GM12878 (cell line): ENCODE data around the gene YY1. TPM values are rescaled to one million over a fixed set of nuclear protein-coding genes. Genes with fewer than 3 reads are reported as not detected.

Experiments used
- ATAC-seq: fragments of 200-7000 bp; cut with Tn5 transposase; 3 replicates; pipeline ENCODE4 v1.9.1; 2020; ENCODE audit warnings: mild to moderate bottlenecking, moderate library complexity
- BruUV-seq: library from RNA; stranded (reverse); fragments of 400-500 nt; replicated peaks from 2 replicates; lab custom pipeline; 2021; lab: Mats Ljungman, UMichigan
- CTCF ChIA-PET: fragments of 300-600 bp; sonication (Branson Sonifier 250); formaldehyde crosslinking; extraction: SDS; loops from one replicate; lab custom pipeline; 2021; ENCODE audit warnings: inconsistent platforms; lab: Yijun Ruan, JAX
- POLR2A ChIA-PET: fragments of 350-600 bp; formaldehyde crosslinking; extraction: SDS; loops from one replicate; lab custom pipeline; 2021; ENCODE audit warnings: inconsistent platforms; lab: Charles Lee
- RAD21 ChIA-PET: fragments of 300-600 bp; sonication (Branson Sonifier 250); formaldehyde crosslinking; loops from one replicate; lab custom pipeline; 2023; ENCODE audit warnings: antibody characterized with exemption; ENCODE audit not compliant: unreplicated experiment; lab: Charles Lee
- SMC1A ChIA-PET: fragments of 300-600 bp; sonication (Branson Sonifier 250); formaldehyde crosslinking; loops from one replicate; lab custom pipeline; 2023; ENCODE audit not compliant: unreplicated experiment, uncharacterized antibody; lab: Charles Lee
- DNase-seq: peaks from one replicate; pipeline ENCODE4 v3.0.0-alpha.2; 2011; ENCODE audit warnings: low read depth, low spot score
- FAIRE-seq: peaks from 3 replicates; lab custom pipeline; 2011; peaks lifted over from hg19 to GRCh38; lab: Jason Lieb, UNC
- H2AFZ ChIP-seq: 2 replicates; pipeline ENCODE4 v1.6.0; 2011; ENCODE audit warnings: low read depth, low read length, control low read depth; ENCODE audit not compliant: control insufficient read depth
- H3K27ac ChIP-seq: 2 replicates; pipeline ENCODE4 v1.5.1; 2011; ENCODE audit warnings: control low read depth; ENCODE audit not compliant: control insufficient read depth, insufficient read depth
- H3K27me3 ChIP-seq, 2 experiments: replicated peaks in 1 of 2; 2 replicates each; pipeline versions ENCODE4 v1.6.0 to v1.6.1; 2011; ENCODE audit warnings: low read length in 1 of 2; ENCODE audit not compliant: control insufficient read depth in 2 of 2, insufficient read depth in 2 of 2
- H3K36me3 ChIP-seq, 2 experiments: 2 replicates each; pipeline ENCODE4 v1.5.1; 2011; ENCODE audit warnings: low read length in 1 of 2; ENCODE audit not compliant: control insufficient read depth in 2 of 2, insufficient read depth in 2 of 2
- H3K4me1 ChIP-seq: 2 replicates; pipeline ENCODE4 v1.6.1; 2011; ENCODE audit warnings: mild to moderate bottlenecking, low read length, moderate library complexity, mixed read lengths; ENCODE audit not compliant: control insufficient read depth, insufficient read depth
- H3K4me2 ChIP-seq: 2 replicates; pipeline ENCODE4 v1.6.0; 2011; ENCODE audit warnings: control low read depth; ENCODE audit not compliant: control insufficient read depth, insufficient read depth
- H3K4me3 ChIP-seq: fragments of 200-600 bp; sonication (generic); 2 replicates; pipeline ENCODE4 v1.5.1; 2016
- H3K79me2 ChIP-seq: 2 replicates; pipeline ENCODE4 v1.6.0; 2011; ENCODE audit warnings: low read length; ENCODE audit not compliant: control insufficient read depth, insufficient read depth
- H3K9ac ChIP-seq: 2 replicates; pipeline ENCODE4 v1.8.0; 2011; ENCODE audit warnings: low read length, control low read depth, mixed read lengths; ENCODE audit not compliant: control insufficient read depth, insufficient read depth
- H3K9me3 ChIP-seq: replicated peaks from 3 replicates; pipeline ENCODE4 v1.5.1; 2011; ENCODE audit warnings: mild to moderate bottlenecking, low read length; ENCODE audit not compliant: control insufficient read depth, insufficient read depth
- H4K20me1 ChIP-seq: 2 replicates; pipeline ENCODE4 v1.6.0; 2011; ENCODE audit not compliant: control insufficient read depth, insufficient read depth
- FOXK2 ChIP-seq: fragments of 450-650 bp; IDR thresholded peaks from 2 replicates; pipeline ENCODE4 v1.6.1; 2017; ENCODE audit warnings: mild to moderate bottlenecking, moderate library complexity
- IKZF1 ChIP-seq: fragments of 450-650 bp; conservative IDR thresholded peaks from 2 replicates; pipeline ENCODE4 v1.6.1; 2017; ENCODE audit warnings: antibody characterized with exemption, mild to moderate bottlenecking
- IKZF2 ChIP-seq, 2 experiments: fragments of 450-650 bp; IDR thresholded peaks; 2 replicates each; pipeline ENCODE4 v1.6.1; 2017; ENCODE audit warnings: mild to moderate bottlenecking in 2 of 2, moderate library complexity in 2 of 2
- MLLT1 ChIP-seq: fragments of 450-650 bp; IDR thresholded peaks from 2 replicates; pipeline ENCODE4 v1.6.1; 2016; ENCODE audit warnings: mild to moderate bottlenecking
- NFIC ChIP-seq: IDR thresholded peaks from 2 replicates; pipeline ENCODE4 v1.6.1; 2012; ENCODE audit warnings: low read depth, mild to moderate bottlenecking, inconsistent platforms, low read length, moderate library complexity
- NFYB ChIP-seq: IDR thresholded peaks from 2 replicates; pipeline ENCODE4 v1.6.1; 2011; ENCODE audit warnings: low read depth, mild to moderate bottlenecking, low read length, improper control_type of control experiment, moderate library complexity; ENCODE audit not compliant: insufficient read depth
- NR2C2 ChIP-seq: IDR thresholded peaks from 2 replicates; pipeline ENCODE4 v1.6.1; 2011; ENCODE audit warnings: borderline replicate concordance, low read depth; ENCODE audit not compliant: control insufficient read depth, insufficient read length
- PML ChIP-seq: IDR thresholded peaks from 2 replicates; pipeline ENCODE4 v1.6.1; 2012; ENCODE audit warnings: low read length, inconsistent platforms
- POLR2A ChIP-seq: IDR thresholded peaks from 2 replicates; pipeline ENCODE4 v1.6.1; 2011; ENCODE audit warnings: low read depth, mild to moderate bottlenecking, low read length
- RELA ChIP-seq: fragments of 450-650 bp; IDR thresholded peaks from 2 replicates; pipeline ENCODE4 v1.8.0; 2014; ENCODE audit warnings: borderline replicate concordance; ENCODE audit not compliant: partially characterized antibody
- SP1 ChIP-seq: IDR thresholded peaks from one replicate; pipeline ENCODE4 v1.6.1; 2011; ENCODE audit warnings: low read depth, low read length
- SUPT20H ChIP-seq: IDR thresholded peaks from 2 replicates; pipeline ENCODE4 v1.6.1; 2011; ENCODE audit warnings: low read depth, mild to moderate bottlenecking, low read length, moderate library complexity, borderline replicate concordance; ENCODE audit not compliant: control insufficient read depth
- ZNF384 ChIP-seq: IDR thresholded peaks from 2 replicates; pipeline ENCODE4 v1.6.1; 2012; ENCODE audit warnings: low read depth, mild to moderate bottlenecking, low read length, improper control_type of control experiment, borderline replicate concordance
- WGBS: methylation state at CpG from one replicate; pipeline ENCODE4 v1.1.6; 2016; ENCODE audit warnings: low lambda C conversion rate; ENCODE audit not compliant: insufficient replicate concordance, insufficient coverage; ENCODE audit errors: missing lambda C conversion rate; 5-methylcytosine and 5-hydroxymethylcytosine counted together
- in situ Hi-C: fragments of 300-500 bp; cut with MboI; formaldehyde crosslinking; loops from 9 replicates; pipeline ENCODE4 v1.14.3; 2018; ENCODE audit warnings: mixed read lengths
- intact Hi-C: fragments of 100-400 bp; cut with micrococcal nuclease; formaldehyde crosslinking; loops from one replicate; pipeline ENCODE4 v1.14.2; 2022; ENCODE audit not compliant: unreplicated experiment
- polyA plus RNA-seq, 11 experiments: library from polyadenylated mRNA; depleted of rRNA in 4 of 11; unstranded in 6 of 11; stranded (reverse) in 5 of 11; fragments of >200 nt; fragmentation: Nextera tagmentation in 4 of 11; fragmentation: Illumina TruSeq in 1 of 11; extraction: Ambion mirVana in 4 of 11; extraction: Trizol in 1 of 11; gene quantifications; 1 replicate in 1 of 11; 2 replicates in 10 of 11; pipeline versions ENCODE4 v1.2.1 to v1.2.3, GENCODE V29; 2011 to 2016; ENCODE audit warnings: inconsistent platforms in 2 of 11, missing spikeins in 2 of 11, low read depth in 1 of 11
- total RNA-seq, 4 experiments: library from RNA; depleted of rRNA in 3 of 4; stranded (reverse); fragments of >200 nt in 3 of 4; fragmentation: Illumina TruSeq in 1 of 4; extraction: Trizol in 1 of 4; gene quantifications; 2 replicates each; pipeline versions ENCODE4 v1.2.1 to v1.2.3, GENCODE V29; 2013 to 2021
- TF ChIP-seq, protein P1 (sequence below): IDR thresholded peaks from 2 replicates; pipeline ENCODE4 v1.6.1; 2012; ENCODE audit warnings: improper control_type of control experiment, low read depth, low read length; ENCODE audit not compliant: insufficient replicate concordance
- TF ChIP-seq, protein P2 (sequence below): fragments of 450-650 bp; IDR thresholded peaks from 2 replicates; pipeline ENCODE4 v1.6.1; 2014; ENCODE audit warnings: mild to moderate bottlenecking

YY1 gene
- total and polyA plus RNA-seq, 10 of the 15 experiments (the other 5 are each of a cell fraction or from before 2014, with no cell fraction given), result 23.7 to 74.0 (median 39.9) TPM

DNA sequence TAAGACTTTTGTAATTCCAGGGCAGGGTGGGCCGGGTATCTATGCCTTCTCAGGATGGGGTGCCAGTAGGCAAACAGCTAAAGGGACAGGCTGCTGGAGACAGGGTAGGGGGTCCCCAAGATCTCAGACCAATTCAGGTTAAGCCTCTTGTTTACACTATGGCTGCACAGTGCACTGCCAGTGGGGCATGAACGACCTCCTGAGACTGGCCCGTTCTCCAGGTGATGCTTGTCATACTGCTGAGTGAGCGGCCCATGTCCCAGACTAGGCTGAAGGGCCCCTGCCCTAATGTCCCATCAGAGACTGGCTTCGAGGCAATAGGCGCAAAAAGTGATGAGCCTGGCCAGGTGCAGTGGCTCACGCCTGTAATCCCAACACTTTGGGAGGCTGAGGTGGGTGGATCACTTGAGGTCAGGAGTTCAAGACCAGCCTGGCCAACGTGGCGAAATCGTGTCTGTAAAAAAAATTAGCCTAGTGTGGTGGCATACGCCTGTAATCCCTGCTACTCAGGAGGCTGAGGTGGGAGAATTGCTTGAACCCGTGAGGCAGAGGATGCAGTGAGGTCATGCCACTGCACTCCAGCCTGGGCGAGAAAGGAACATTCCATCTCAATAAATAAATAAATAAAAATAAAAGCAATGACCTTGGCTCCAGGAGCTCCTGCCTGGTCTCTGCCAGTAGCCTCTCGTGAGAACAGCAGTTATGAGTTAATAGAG lies 54.7 kb downstream of the YY1 start:
- H3K9ac ChIP-seq, result no peak overlapping the region
- H3K79me2 ChIP-seq, result no peaks in the 10 kb centered on the region
- in situ Hi-C loops, result no loop called here
- ChIA-PET POLR2A (interaction anchor here (0.9 to 1.0 kb wide), 2 partner anchors 8 to 44 kb away, joined by 3 read pairs; no protein-coding TSS in a partner anchor), CTCF (interaction anchor here (0.6 to 4.4 kb wide), 7 partner anchors 8 to 92 kb away, joined by 3 to 39 read pairs (median 4); no protein-coding TSS in a partner anchor), SMC1A (interaction anchor here (1.5 to 2.5 kb wide), 2 partner anchors 9 to 80 kb away, joined by 4 to 11 read pairs; a partner anchor contains a TSS)
- BruUV-seq, result no TSS peak
- FAIRE-seq, result no peak
- H3K36me3 ChIP-seq, result no peaks in the 10 kb centered on the region
- peaks cover 16% of the 10 kb centered on the region for H3K4me1 ChIP-seq
- no peak for DNase-seq
- WGBS, result 72% methylated on average over 14 of the region's 14 CpGs
- no peaks in the 10 kb centered on the region for H4K20me1 ChIP-seq
- ATAC-seq, result no peak
- H3K27me3 ChIP-seq, result no peaks in the 10 kb centered on the region
- H3K4me3 ChIP-seq, result no peak overlapping the region
- TF ChIP-seq SUPT20H (no peak), SP1 (no peak), RELA (no peak), FOXK2 (no peak), ZNF384 (no peak), NR2C2 (no peak), MLLT1 (no peak), PML (no peak), NFIC (no peak), IKZF2 (IDR thresholded peaks at IDR 0.05) (no peak), IKZF1 (no peak), NFYB (no peak), POLR2A (no peak)
- TF ChIP-seq, protein P1, sequence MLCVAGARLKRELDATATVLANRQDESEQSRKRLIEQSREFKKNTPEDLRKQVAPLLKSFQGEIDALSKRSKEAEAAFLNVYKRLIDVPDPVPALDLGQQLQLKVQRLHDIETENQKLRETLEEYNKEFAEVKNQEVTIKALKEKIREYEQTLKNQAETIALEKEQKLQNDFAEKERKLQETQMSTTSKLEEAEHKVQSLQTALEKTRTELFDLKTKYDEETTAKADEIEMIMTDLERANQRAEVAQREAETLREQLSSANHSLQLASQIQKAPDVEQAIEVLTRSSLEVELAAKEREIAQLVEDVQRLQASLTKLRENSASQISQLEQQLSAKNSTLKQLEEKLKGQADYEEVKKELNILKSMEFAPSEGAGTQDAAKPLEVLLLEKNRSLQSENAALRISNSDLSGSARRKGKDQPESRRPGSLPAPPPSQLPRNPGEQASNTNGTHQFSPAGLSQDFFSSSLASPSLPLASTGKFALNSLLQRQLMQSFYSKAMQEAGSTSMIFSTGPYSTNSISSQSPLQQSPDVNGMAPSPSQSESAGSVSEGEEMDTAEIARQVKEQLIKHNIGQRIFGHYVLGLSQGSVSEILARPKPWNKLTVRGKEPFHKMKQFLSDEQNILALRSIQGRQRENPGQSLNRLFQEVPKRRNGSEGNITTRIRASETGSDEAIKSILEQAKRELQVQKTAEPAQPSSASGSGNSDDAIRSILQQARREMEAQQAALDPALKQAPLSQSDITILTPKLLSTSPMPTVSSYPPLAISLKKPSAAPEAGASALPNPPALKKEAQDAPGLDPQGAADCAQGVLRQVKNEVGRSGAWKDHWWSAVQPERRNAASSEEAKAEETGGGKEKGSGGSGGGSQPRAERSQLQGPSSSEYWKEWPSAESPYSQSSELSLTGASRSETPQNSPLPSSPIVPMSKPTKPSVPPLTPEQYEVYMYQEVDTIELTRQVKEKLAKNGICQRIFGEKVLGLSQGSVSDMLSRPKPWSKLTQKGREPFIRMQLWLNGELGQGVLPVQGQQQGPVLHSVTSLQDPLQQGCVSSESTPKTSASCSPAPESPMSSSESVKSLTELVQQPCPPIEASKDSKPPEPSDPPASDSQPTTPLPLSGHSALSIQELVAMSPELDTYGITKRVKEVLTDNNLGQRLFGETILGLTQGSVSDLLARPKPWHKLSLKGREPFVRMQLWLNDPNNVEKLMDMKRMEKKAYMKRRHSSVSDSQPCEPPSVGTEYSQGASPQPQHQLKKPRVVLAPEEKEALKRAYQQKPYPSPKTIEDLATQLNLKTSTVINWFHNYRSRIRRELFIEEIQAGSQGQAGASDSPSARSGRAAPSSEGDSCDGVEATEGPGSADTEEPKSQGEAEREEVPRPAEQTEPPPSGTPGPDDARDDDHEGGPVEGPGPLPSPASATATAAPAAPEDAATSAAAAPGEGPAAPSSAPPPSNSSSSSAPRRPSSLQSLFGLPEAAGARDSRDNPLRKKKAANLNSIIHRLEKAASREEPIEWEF, result no peak
- TF ChIP-seq, protein P2, sequence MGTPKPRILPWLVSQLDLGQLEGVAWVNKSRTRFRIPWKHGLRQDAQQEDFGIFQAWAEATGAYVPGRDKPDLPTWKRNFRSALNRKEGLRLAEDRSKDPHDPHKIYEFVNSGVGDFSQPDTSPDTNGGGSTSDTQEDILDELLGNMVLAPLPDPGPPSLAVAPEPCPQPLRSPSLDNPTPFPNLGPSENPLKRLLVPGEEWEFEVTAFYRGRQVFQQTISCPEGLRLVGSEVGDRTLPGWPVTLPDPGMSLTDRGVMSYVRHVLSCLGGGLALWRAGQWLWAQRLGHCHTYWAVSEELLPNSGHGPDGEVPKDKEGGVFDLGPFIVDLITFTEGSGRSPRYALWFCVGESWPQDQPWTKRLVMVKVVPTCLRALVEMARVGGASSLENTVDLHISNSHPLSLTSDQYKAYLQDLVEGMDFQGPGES, result no peak
- TF ChIP-seq, all 136 proteins: peak for 0
- intact Hi-C loops, result no loop called here
- no peak overlapping the region for H2AFZ ChIP-seq
- H3K4me2 ChIP-seq, result no peak overlapping the region
- H3K9me3 ChIP-seq, result no peaks in the 10 kb centered on the region
- H3K27ac ChIP-seq, result no peak overlapping the region
- RAD21 ChIA-PET, result interaction anchor here (0.7 to 1.7 kb wide), 5 partner anchors 8 to 84 kb away, joined by 3 to 5 read pairs (median 4); a partner anchor contains a TSS
